Activated T-cell treated with anti-CD3 and anti-CD28 coated beads for 4 hours (primary cell): ENCODE results near the gene KCTD2.
"Not testable (repeated sequence)": the region's sequence is repeated elsewhere in the genome, so short reads cannot be mapped to it uniquely, and the experiment has no call there.

Experiments used
- DNase-seq: peaks from one replicate; pipeline ENCODE4 v3.0.0-alpha.2; 2020

Gene KCTD2

DNA sequence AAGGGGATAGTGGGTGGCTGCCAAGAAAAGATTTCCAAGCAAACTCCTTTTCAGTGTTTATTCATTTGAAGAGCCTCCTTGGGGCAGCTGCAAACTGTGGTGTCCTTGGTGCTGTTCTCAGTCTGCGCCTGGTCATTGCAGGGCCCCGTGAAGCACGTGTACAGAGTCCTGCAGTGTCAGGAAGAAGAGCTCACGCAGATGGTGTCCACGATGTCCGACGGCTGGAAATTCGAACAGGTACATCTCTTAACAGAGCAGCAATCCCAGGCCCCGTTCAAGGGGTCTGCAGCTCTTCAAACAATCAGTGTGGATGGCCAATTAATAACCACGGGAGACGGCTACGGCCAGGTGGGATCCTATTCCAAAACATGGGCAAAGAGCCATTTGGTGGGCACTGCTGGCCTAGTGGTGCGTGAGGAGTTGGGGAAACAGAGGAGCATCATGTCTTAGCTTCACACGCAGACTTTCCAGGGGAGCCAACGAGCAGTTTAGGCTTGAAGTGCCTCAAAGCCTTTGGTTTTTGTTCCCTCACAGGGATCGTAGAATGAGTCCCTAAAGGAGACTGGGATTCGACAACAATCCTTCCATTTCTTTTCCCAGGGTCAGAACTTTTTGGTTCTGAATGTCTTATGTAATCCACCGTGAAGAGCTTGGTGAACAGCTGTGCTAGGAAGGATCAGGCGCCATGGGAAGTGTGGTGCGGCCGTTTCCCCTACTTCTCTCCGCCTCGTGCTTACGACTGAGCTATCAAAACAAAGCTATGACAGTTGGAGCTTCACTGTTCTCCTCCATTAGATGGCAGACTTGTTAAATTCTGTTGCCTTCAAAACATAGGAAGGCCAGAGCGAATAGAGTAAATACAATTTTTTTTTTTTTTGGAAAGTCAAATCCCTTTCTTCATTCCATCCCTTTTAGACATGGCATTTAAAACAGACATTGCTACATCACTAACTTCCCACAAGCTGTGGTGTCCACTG is 12.6 kb downstream of the KCTD2 start:
- no peak for DNase-seq

DNA sequence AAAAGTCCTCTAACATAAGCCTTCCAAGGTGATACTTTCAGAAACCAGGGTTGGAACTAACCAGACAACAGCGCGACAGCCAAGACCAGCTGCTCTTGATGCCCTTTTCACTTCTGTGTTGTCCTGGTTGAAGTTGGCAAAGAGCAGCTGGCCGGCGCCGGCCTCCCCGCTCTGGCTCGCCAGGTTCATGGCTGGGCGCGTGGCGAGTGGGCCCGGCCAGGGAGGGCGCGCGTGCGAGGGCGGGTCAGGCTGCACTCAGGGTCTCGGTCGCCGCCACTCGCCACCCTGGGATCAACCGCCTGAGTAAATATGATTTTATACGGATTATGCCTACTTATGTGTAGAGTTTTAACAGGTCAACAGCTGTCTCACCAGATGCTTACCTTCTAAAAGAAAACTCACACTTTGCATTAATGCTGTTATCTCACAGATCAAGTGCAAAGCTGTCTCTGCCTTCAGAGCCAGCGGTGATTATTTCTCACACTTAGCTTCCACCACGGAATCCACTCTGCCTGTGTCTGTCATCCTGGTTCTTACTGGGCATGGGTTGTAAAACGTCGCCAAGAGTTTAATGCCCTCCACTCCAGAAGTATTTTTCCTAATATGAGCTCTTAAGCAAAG is 13.5 kb downstream of the KCTD2 start:
- DNase-seq = no peak

DNA sequence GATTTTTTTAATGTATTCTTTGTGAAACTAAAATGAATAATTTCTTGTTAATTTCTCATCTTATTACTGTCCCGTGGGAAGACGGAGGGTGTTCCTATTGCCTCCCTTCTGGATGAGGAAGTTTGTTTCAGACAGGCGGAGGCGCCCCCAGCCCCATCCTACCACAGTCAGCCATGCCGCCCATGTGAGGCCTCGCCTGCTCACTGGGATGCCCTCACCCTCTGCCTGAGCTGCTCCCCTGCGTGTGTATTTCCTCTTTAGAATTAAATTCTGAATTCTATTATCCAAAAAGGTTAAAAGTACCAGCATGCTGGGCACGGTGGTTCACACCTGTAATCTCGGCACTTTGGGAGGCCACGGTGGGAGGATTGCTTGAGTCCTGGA is 14.0 kb downstream of the KCTD2 start:
- no peak for DNase-seq

DNA sequence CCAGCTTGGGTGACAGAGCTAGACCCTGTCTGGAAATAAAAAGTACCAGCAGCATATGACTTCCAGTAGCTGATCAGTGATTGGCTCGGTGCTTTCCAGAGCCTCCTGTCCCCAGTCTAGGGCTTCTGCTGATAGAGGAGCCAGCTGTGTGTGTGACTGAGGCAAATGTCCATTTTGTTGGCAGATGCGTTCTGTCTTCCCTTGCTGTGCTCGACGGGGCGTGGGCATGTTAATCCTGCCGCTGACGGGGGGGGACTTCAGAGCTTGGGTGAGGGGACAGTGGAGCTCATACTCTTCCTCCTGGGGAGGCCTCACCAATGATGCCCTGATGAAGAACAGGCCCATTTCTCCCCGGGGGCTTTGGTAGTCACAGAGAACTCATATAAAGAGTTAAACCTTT is 14.6 kb downstream of the KCTD2 start:
- no peak for DNase-seq

- DNase-seq = no peak
These were observed 16.2 kb downstream of the KCTD2 start for GRCh38 chr17:75063201-75063600.

- no peak for DNase-seq
These were observed 16.6 kb downstream of the KCTD2 start for GRCh38 chr17:75063626-75064025.

GRCh38 chr17:75064040-75064439 is 17.0 kb downstream of the KCTD2 start:
- no peak for DNase-seq

DNA sequence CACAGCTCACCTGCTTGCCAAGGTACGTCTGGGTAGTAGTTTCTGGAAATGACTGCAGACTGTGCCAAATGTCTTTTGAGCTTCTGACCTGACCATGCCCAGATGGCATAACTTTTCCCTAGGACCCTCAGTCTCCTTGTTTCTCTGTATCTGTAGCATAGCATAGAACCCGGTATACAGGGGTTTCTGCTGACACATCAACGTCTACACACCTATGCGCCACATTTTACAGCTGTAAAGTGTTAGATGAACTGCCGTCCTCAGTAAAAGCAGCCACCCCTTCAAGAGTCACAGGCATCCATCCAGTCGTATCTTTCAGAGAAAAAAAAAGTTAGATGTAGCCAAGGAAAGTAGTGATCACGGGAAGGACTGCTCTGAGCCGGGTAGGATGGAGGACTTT is 17.4 kb downstream of the KCTD2 start:
- DNase-seq = no peak

DNA sequence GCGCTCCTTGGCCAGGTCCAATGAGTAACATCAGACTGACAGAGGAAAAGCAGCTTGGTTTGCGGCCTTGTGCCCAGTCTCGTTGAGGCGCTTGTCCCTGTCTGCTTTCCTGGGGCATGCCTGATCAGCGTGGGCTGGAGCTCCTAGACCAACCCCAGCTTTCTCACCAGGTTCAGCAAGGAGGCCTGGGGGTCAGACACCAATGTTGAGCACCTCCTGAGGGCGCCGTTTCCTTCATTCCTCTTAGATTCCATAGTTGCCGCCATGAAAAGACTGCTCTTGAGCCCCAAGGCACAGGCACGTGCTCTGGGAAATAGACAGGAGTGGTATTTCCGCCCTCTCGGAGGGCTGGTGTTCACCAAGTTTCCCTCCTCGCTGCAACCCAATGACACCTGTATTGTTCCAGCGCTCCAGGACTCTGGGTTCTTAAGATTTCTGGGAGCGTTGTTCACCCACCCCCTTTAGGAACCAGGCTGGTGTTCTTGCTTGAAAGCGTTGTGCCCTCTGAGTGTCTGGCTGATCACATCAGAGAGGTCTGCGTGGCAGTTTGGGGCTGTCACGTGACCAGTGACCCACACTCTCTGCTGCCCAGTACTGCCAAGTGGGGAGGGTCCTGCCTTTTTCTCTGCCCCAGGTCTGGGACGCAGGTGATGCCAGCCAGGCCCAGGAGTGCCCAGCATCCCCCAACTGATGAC is 18.0 kb downstream of the KCTD2 start:
- DNase-seq = no peak

- DNase-seq = no peak
These were observed 18.6 kb downstream of the KCTD2 start for GRCh38 chr17:75065562-75066151.

- DNase-seq = no peak
These were observed 20.8 kb downstream of the KCTD2 start for GRCh38 chr17:75067856-75068255.

DNA sequence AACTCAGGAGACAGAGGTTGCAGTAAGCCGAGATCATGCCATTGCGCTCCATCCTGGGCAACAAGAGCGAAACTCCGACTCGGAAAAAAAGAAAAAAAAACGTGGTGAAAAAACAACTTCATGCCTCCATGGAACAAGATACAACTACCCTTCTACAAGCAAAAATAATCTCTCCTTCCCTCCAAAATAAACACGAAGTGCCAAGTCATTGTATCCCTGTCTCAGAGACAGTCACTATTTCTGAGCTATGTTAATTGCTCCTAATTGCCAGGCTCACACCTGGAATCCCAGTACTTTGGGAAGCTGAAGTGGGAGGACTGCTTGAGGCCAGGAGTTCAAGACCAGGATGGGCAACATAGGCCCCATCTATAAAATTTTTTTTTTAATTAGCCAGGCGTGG is 21.7 kb downstream of the KCTD2 start:
- no peak for DNase-seq

DNA sequence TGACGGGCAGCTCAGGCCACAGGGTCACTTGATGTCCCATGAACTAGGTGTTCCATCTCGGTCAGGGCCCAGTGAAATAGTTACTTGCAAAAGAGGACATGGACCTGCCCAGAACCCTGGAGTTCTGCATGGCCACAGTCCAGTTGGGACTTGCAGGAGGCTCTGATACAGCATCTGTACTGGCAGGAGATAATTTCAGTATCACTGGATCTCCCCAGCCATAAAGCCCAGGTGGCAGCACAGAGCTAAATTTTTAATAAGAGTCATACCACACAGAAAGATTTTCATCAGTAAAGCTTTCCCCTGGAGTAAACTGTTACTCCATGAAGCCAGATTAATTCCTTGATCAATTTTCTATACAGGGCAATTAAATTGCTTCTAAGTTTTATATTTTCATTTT is 22.8 kb downstream of the KCTD2 start:
- DNase-seq = no peak

DNA sequence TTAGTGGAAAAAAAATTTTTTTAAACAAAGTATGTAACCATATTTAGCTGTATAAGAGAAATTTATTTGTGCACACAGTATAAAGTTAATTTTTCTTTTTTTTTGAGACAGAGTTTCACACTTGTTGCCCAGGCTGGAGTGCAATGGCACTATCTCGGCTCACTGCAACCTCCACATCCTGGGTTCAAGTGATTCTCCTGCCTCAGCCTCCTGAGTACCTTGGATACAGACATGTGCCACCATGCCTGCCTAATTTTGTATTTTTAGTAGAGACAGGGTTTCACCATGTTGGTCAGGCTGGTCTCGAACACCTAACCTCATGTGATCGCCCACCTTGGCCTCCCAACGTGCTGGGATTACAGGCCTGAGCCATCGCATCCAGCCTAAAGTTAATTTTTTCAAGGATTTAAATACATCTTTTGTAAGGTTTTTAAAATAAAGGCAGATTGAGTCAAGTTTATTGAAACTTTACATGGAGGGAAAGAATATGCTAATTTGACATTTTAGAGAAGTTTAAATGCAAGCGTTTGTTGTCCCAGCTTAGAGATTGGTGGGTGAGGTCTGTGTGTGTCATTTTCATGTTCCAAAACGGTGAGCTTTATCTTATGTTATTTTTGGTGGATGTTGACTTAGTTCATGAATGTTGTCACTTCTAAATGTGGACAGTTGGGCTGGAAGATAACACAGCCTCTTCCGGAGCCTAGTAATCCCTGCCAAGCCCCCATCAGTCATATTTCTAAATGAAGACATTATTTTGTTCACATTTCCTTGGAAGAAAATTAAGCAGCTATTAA is 24.6 kb downstream of the KCTD2 start:
- not testable (repeated sequence) for DNase-seq

- not testable (repeated sequence) for DNase-seq
These were observed 25.9 kb downstream of the KCTD2 start for GRCh38 chr17:75072909-75073308.

DNA sequence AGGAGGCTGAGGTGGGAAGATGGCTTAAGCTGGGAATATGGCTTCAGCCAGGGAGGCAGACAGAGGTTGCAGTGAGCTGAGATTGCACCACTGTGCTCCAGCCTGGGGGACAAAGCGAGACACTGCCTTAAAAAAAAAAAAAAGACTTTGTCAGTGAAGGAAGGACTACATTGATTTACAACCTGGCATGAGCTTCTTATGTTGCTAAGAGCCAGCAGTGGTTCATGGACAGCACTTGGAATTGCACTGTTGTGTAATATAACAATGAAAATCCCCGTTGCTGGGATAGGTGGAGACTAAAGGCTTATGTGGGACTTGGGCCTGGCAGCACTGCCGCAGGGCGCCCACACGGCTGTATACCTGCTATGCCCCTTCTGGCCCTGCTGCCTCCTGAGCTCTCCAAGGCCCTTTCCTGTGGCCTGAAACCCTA is 26.6 kb downstream of the KCTD2 start:
- DNase-seq = no peak

DNA sequence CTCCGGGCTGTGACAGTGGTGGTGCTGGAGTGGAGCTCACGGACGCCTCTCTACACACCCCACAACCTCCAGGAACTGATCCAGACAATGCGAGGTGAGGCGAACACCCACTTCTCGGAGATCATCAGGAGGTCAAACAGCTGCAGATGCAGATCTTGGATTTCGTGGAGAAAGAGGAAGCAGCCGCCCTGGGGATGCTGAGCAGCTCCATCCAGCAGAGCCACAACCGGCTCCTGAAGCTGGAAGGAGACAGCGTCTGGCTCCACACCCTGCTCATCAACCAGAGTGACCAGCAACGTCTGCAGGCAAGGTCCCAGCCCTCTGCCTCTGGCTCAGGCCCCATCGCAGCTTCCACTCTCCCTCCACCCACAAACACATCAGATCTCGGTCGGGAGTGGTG is 27.5 kb downstream of the KCTD2 start:
- no peak for DNase-seq

GRCh38 chr17:75075597-75076336 is 28.7 kb downstream of the KCTD2 start:
- no peak for DNase-seq

- DNase-seq = no peak
These were observed 30.1 kb downstream of the KCTD2 start for GRCh38 chr17:75077072-75077495.

DNA sequence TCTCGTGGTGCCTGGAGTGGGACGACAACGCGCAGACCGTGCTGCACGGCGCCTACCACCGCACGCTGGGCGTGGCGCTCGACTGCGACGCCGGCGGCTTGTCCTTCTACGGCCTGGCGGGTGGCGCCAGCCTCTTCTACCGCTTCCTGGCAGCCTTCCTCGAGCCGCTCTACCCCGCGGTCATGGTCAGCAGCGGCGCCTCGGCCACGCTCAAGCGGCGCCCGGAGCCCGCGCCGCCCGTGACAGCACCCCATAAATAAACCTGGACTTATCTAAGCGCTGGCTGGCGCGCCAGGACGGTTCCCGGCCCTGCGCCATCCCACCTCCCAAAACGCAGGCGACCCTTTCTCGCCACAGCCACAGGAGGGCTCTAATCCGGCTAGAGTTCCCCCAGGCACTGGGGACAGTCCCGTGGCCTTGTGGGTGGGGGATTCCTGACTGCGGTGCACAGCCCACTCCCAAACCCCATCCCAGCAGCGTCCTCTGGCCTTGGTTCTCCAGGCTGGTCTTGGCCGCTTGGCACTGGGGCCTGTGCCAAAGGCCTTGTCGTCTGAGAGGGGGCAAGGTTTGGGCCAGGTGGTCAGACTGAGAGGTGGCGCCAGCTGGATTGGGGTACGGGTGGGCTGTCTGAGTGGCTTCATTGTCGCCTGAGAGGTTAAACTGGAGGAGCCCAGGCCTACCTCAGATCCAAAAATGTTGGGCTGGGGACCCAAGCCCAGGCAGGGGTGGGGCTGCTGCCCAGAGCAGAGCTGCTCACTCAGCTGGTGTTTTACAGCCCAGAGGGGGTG is 30.7 kb downstream of the KCTD2 start:
- peak; percentile 14 for DNase-seq
